Fibroblast of lung (primary cell): ENCODE measurements around the gene ST6GAL1. TPM values are rescaled to one million over a fixed set of nuclear protein-coding genes. Genes with fewer than 3 reads are reported as not detected.

ENCODE experiments used
- DNase-seq, 2 donors: peaks; one replicate each; pipeline versions ENCODE4 v3.0.0 to v3.0.0-alpha.2; 2010; ENCODE audit warnings: low read depth in 2 of 2
- H2AFZ ChIP-seq: 2 replicates; pipeline ENCODE4 v1.5.1; 2012; ENCODE audit warnings: low read length, control low read depth, inconsistent platforms
- H3K27ac ChIP-seq: 2 replicates; pipeline ENCODE4 v1.5.1; 2011; ENCODE audit warnings: low read length, control low read depth; ENCODE audit not compliant: insufficient read depth
- H3K27me3 ChIP-seq: 2 replicates; pipeline ENCODE4 v1.5.1; 2011; ENCODE audit warnings: mild to moderate bottlenecking, low read length; ENCODE audit not compliant: control insufficient read depth, insufficient read depth
- H3K36me3 ChIP-seq: 2 replicates; pipeline ENCODE4 v1.5.1; 2011; ENCODE audit warnings: low read length; ENCODE audit not compliant: control insufficient read depth, insufficient read depth
- H3K4me1 ChIP-seq: 2 replicates; pipeline ENCODE4 v1.5.1; 2011; ENCODE audit warnings: low read length; ENCODE audit not compliant: control insufficient read depth, insufficient read depth; ENCODE audit errors: extremely low read depth
- H3K4me2 ChIP-seq: 2 replicates; pipeline ENCODE4 v1.5.1; 2011; ENCODE audit warnings: low read length, control low read depth; ENCODE audit not compliant: insufficient read depth; ENCODE audit errors: extremely low read depth
- H3K4me3 ChIP-seq, 4 experiments: fragments of 200-600 bp in 1 of 4; sonication (generic) in 1 of 4; replicated peaks in 1 of 4; 2 replicates each; pipeline ENCODE4 v1.5.1; 2011 to 2016; ENCODE audit warnings: low read length in 4 of 4, low read depth in 3 of 4, mild to moderate bottlenecking in 3 of 4, control low read depth in 2 of 4, inconsistent platforms in 1 of 4, mixed read lengths in 1 of 4; ENCODE audit not compliant: insufficient read depth in 1 of 4; ENCODE audit errors: control extremely low read depth in 1 of 4
- H3K79me2 ChIP-seq: 2 replicates; pipeline ENCODE4 v1.5.1; 2012; ENCODE audit warnings: mild to moderate bottlenecking, low read length, inconsistent platforms; ENCODE audit not compliant: control insufficient read depth, insufficient read depth
- H3K9ac ChIP-seq: 2 replicates; pipeline ENCODE4 v1.5.1; 2011; ENCODE audit warnings: mild to moderate bottlenecking, low read length, control low read depth; ENCODE audit not compliant: insufficient read depth
- H3K9me3 ChIP-seq: 2 replicates; pipeline ENCODE4 v1.5.1; 2012; ENCODE audit warnings: low read depth, low read length; ENCODE audit not compliant: control insufficient read depth, insufficient read depth
- H4K20me1 ChIP-seq: 2 replicates; pipeline ENCODE4 v1.5.1; 2011; ENCODE audit warnings: low read length; ENCODE audit not compliant: control insufficient read depth, insufficient read depth; ENCODE audit errors: extremely low read depth
- CTCF ChIP-seq, 2 donors: IDR thresholded peaks in 1 of 2; conservative IDR thresholded peaks in 1 of 2; 1 replicate in 1 of 2; 2 replicates in 1 of 2; pipeline ENCODE4 v1.5.1; 2011 to 2012; ENCODE audit warnings: low read length in 2 of 2, control low read depth in 1 of 2, inconsistent platforms in 1 of 2, low read depth in 1 of 2, mild to moderate bottlenecking in 1 of 2
- EZH2 ChIP-seq: IDR thresholded peaks from 2 replicates; pipeline ENCODE4 v1.5.1; 2012; ENCODE audit warnings: low read length, control low read depth, mild to moderate bottlenecking; ENCODE audit errors: missing control alignments
- polyA plus RNA-seq, 2 donors: library from polyadenylated mRNA; depleted of rRNA in 1 of 2; stranded (reverse) in 1 of 2; unstranded in 1 of 2; fragments of >200 nt; gene quantifications; 2 replicates each; pipeline ENCODE4 v1.2.1, GENCODE V29; 2011 to 2012; ENCODE audit warnings: missing spikeins in 1 of 2
- total RNA-seq: library from RNA; depleted of rRNA; stranded (reverse); fragments of >200 nt; gene quantifications from 2 replicates; pipeline ENCODE4 v1.2.1, GENCODE V29; 2014

ST6GAL1 gene
- total and polyA plus RNA-seq, 2 donors (not counting 1 experiment from before 2014, with no cell fraction given): 0.83 to 1.00 TPM

GRCh38 chr3:187041362-187042307 is 111.3 kb downstream of the ST6GAL1 start:
- DNase-seq: peak in 1 of 2 donors; percentile 66
- no peak overlapping the region for H3K4me2 ChIP-seq

GRCh38 chr3:187042346-187042745 is 112.0 kb downstream of the ST6GAL1 start:
- H3K9ac ChIP-seq: no peak overlapping the region
- no peaks in the 10 kb centered on the region for H3K9me3 ChIP-seq
- H3K4me1 ChIP-seq: no peaks in the 10 kb centered on the region
- DNase-seq: no peak
- TF ChIP-seq EZH2 (no peak), CTCF (conservative IDR thresholded peaks at IDR 0.05 in 1 of 2, IDR thresholded peaks at IDR 0.05 in 1 of 2; ENCODE audit: low read depth in 1 of 2, low read length in 2 of 2) (no peak)
- H3K27ac ChIP-seq: no peak overlapping the region
- no peaks in the 10 kb centered on the region for H3K27me3 ChIP-seq
- H3K79me2 ChIP-seq: no peaks in the 10 kb centered on the region
- H3K36me3 ChIP-seq: no peaks in the 10 kb centered on the region
- H3K4me3 ChIP-seq: no peak overlapping the region
- no peak overlapping the region for H2AFZ ChIP-seq
- H4K20me1 ChIP-seq: no peaks in the 10 kb centered on the region
- no peak overlapping the region for H3K4me2 ChIP-seq

More at GRCh38 chr3:187041362-187042307, 111.3 kb downstream of the ST6GAL1 start:
- Histone ChIP-seq H3K36me3 (no peaks in the 10 kb centered on the region), H4K20me1 (no peaks in the 10 kb centered on the region), H3K4me1 (no peaks in the 10 kb centered on the region), H3K27me3 (no peaks in the 10 kb centered on the region), H3K79me2 (no peaks in the 10 kb centered on the region), H2AFZ (no peak overlapping the region), H3K9ac (no peak overlapping the region), H3K27ac (no peak overlapping the region), H3K4me3 (no peak overlapping the region), H3K9me3 (no peaks in the 10 kb centered on the region)
- TF ChIP-seq EZH2 (no peak), CTCF (conservative IDR thresholded peaks at IDR 0.05 in 1 of 2, IDR thresholded peaks at IDR 0.05 in 1 of 2; ENCODE audit: low read depth in 1 of 2, low read length in 2 of 2) (no peak)

GRCh38 chr3:187042874-187043458 is 112.6 kb downstream of the ST6GAL1 start:
- no peaks in the 10 kb centered on the region for H3K27me3 ChIP-seq
- no peak for TF ChIP-seq CTCF (conservative IDR thresholded peaks at IDR 0.05 in 1 of 2, IDR thresholded peaks at IDR 0.05 in 1 of 2; ENCODE audit: low read depth in 1 of 2, low read length in 2 of 2)
- TF ChIP-seq EZH2: no peak
- H3K9me3 ChIP-seq: no peaks in the 10 kb centered on the region
- H2AFZ ChIP-seq: no peak overlapping the region
- no peak overlapping the region for H3K4me2 ChIP-seq
- H3K36me3 ChIP-seq: no peaks in the 10 kb centered on the region
- no peak for DNase-seq
- H3K4me3 ChIP-seq: no peak overlapping the region
- H3K4me1 ChIP-seq: no peaks in the 10 kb centered on the region
- no peak overlapping the region for H3K27ac ChIP-seq
- no peak overlapping the region for H3K9ac ChIP-seq
- no peaks in the 10 kb centered on the region for H3K79me2 ChIP-seq
- no peaks in the 10 kb centered on the region for H4K20me1 ChIP-seq
